CD14-positive monocyte (primary cell): ENCODE data around the gene PARP16. TPM values are rescaled to one million over a fixed set of nuclear protein-coding genes. Genes with fewer than 3 reads are reported as not detected.
"Not testable (repeated sequence)": the region's sequence is repeated elsewhere in the genome, so short reads cannot be mapped to it uniquely, and the experiment has no call there.

Experiments used
- DNase-seq, 3 donors: peaks; one replicate each; pipeline ENCODE4 v3.0.0-alpha.2; 2011 to 2022
- H2AFZ ChIP-seq: 2 replicates; pipeline ENCODE4 v1.6.0; 2012; ENCODE audit warnings: mild to moderate bottlenecking, low read depth, low read length, inconsistent platforms; ENCODE audit not compliant: insufficient read depth, poor library complexity, severe bottlenecking
- H3K27ac ChIP-seq, 2 donors: 1 replicate in 1 of 2; 2 replicates in 1 of 2; pipeline ENCODE4 v1.5.1; 2012 to 2013; ENCODE audit warnings: low read length in 2 of 2, control low read depth in 1 of 2, inconsistent platforms in 1 of 2, low read depth in 1 of 2, mild to moderate bottlenecking in 1 of 2
- H3K27me3 ChIP-seq, 2 donors: one replicate each; pipeline versions ENCODE4 v1.6.0 to v1.6.1; 2011 to 2013; ENCODE audit warnings: low read length in 2 of 2; ENCODE audit not compliant: control insufficient read depth in 2 of 2, insufficient read depth in 2 of 2
- H3K36me3 ChIP-seq, 2 donors: replicated peaks in 1 of 2; 1 replicate in 1 of 2; 2 replicates in 1 of 2; pipeline versions ENCODE4 v1.5.1 to v1.6.1; 2012 to 2013; ENCODE audit warnings: low read length in 2 of 2, control low read depth in 1 of 2, inconsistent platforms in 1 of 2, mild to moderate bottlenecking in 1 of 2; ENCODE audit not compliant: insufficient read depth in 2 of 2, control insufficient read depth in 1 of 2
- H3K4me1 ChIP-seq, 2 donors: 1 replicate in 1 of 2; 2 replicates in 1 of 2; pipeline versions ENCODE4 v1.5.1 to v1.6.1; 2012 to 2013; ENCODE audit warnings: low read length in 2 of 2, control low read depth in 1 of 2, inconsistent platforms in 1 of 2, mild to moderate bottlenecking in 1 of 2, moderate library complexity in 1 of 2; ENCODE audit not compliant: insufficient read depth in 2 of 2, control insufficient read depth in 1 of 2
- H3K4me2 ChIP-seq: replicated peaks from 2 replicates; pipeline ENCODE3; 2012; ENCODE audit warnings: low read length, moderate library complexity, mild to moderate bottlenecking; ENCODE audit not compliant: poor library complexity, severe bottlenecking; ENCODE audit errors: extremely low read depth
- H3K4me3 ChIP-seq, 3 experiments: fragments of 200-600 bp in 1 of 3; sonication (generic) in 1 of 3; replicated peaks in 1 of 3; 1 replicate in 2 of 3; 2 replicates in 1 of 3; pipeline ENCODE4 v1.5.1; 2011 to 2013; ENCODE audit warnings: low read length in 3 of 3, mild to moderate bottlenecking in 3 of 3, control low read depth in 2 of 3, low read depth in 2 of 3, inconsistent platforms in 1 of 3, moderate library complexity in 1 of 3
- H3K79me2 ChIP-seq: 2 replicates; pipeline ENCODE4 v1.6.0; 2012; ENCODE audit warnings: mild to moderate bottlenecking, control low read depth, inconsistent platforms, low read length, moderate library complexity; ENCODE audit not compliant: insufficient read depth
- H3K9ac ChIP-seq: 2 replicates; pipeline ENCODE4 v1.6.0; 2017; ENCODE audit warnings: low read length, mild to moderate bottlenecking; ENCODE audit not compliant: insufficient read depth, poor library complexity, severe bottlenecking
- H3K9me3 ChIP-seq, 2 donors: replicated peaks in 1 of 2; 1 replicate in 1 of 2; 2 replicates in 1 of 2; pipeline versions ENCODE4 v1.5.1 to v1.6.1; 2012 to 2013; ENCODE audit warnings: low read length in 2 of 2, control low read depth in 1 of 2; ENCODE audit not compliant: control insufficient read depth in 1 of 2, insufficient read depth in 1 of 2
- H4K20me1 ChIP-seq: 2 replicates; pipeline ENCODE4 v1.6.0; 2012; ENCODE audit warnings: mild to moderate bottlenecking, low read length, control low read depth, moderate library complexity; ENCODE audit not compliant: insufficient read depth
- H3K27ac Mint-ChIP-seq, 7 donors: one replicate each; pipeline ENCODE4 v1.8.0; 2020; ENCODE audit warnings: mild to moderate bottlenecking in 7 of 7, mixed read lengths in 7 of 7, moderate library complexity in 6 of 7, inconsistent platforms in 2 of 7
- H3K27me3 Mint-ChIP-seq, 3 donors: one replicate each; pipeline ENCODE4 v1.8.0; 2021 to 2022; ENCODE audit warnings: low read depth in 3 of 3, mild to moderate bottlenecking in 3 of 3, mixed read lengths in 3 of 3, moderate library complexity in 3 of 3, inconsistent platforms in 1 of 3
- H3K36me3 Mint-ChIP-seq, 2 donors: one replicate each; pipeline ENCODE4 v1.8.0; 2020; ENCODE audit warnings: mixed read lengths in 2 of 2, inconsistent platforms in 1 of 2, mild to moderate bottlenecking in 1 of 2
- H3K4me1 Mint-ChIP-seq: one replicate; pipeline ENCODE4 v1.8.0; 2020; ENCODE audit warnings: mild to moderate bottlenecking, mixed read lengths
- H3K4me3 Mint-ChIP-seq, 2 donors: one replicate each; pipeline ENCODE4 v1.8.0; 2020; ENCODE audit warnings: mild to moderate bottlenecking in 2 of 2, mixed read lengths in 2 of 2, moderate library complexity in 1 of 2
- H3K9me3 Mint-ChIP-seq, 7 donors: one replicate each; pipeline ENCODE4 v1.8.0; 2020 to 2022; ENCODE audit warnings: mixed read lengths in 7 of 7, mild to moderate bottlenecking in 6 of 7, moderate library complexity in 6 of 7, inconsistent platforms in 2 of 7
- WGBS: methylation state at CpG from one replicate; pipeline ENCODE4 v1.1.5; 2013; ENCODE audit warnings: missing lambda C conversion rate; ENCODE audit not compliant: insufficient coverage; 5-methylcytosine and 5-hydroxymethylcytosine counted together
- intact Hi-C, 2 donors: fragments of 100-400 bp; cut with micrococcal nuclease; formaldehyde crosslinking; loops; one replicate each; pipeline versions ENCODE4 v1.15.0 to v1.15.1; 2023
- polyA plus RNA-seq, 3 donors: library from polyadenylated mRNA; depleted of rRNA in 1 of 3; unstranded in 2 of 3; stranded (reverse) in 1 of 3; fragments of 300-500 nt in 2 of 3; fragments of >200 nt in 1 of 3; fragmentation: Illumina TruSeq in 2 of 3; gene quantifications; 1 replicate in 2 of 3; 2 replicates in 1 of 3; pipeline ENCODE4 v1.2.3, GENCODE V29; 2012 to 2021
- TF ChIP-seq, protein P1 (sequence below): fragments of 200-600 bp; IDR thresholded peaks from one replicate; pipeline ENCODE4 v1.8.0; 2022; ENCODE audit warnings: antibody characterized with exemption, mild to moderate bottlenecking

PARP16 gene
- polyA plus RNA-seq, 3 donors: 4.8 to 6.9 (median 5.7) TPM

DNA sequence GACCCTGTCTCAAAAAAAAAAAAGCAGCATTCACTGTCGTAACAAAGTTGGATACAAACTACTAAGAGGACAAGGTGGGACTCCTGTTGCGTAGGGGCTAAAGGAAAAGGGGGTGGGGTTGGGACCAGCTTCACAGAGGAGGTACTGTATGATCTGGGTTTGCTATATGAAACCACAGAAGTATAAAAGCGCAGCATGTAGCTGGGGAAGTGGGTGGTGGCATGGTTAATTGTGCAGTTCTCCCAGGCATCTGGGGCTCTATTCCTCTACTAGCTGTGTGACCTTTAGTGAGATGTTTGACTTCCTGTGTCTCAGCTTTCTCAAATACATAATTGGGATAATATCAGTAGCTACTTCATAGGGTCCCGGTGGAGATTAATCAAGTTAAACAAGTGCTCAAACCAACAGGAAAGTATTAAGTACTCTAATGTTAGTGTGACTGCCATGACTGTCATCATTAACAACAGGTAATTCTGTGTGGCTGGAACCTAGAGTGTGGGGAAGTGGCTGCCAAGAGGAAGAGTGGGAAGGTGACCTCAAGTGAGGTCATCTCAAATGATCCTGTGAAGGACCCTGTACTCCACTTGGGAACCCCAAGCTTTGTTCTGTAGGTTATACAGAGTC, 11.5 kb downstream of the PARP16 start:
- no peak overlapping the region for H3K4me3 ChIP-seq
- H3K4me1 ChIP-seq: no peaks in the 10 kb centered on the region
- intact Hi-C loops: no loop called here
- no peaks in the 10 kb centered on the region for H3K27me3 ChIP-seq
- Mint-ChIP-seq H3K4me1 (peaks cover 4% of the 10 kb centered on the region), H3K27me3 (no peaks in the 10 kb centered on the region), H3K36me3 (peaks cover 0 to 10% of the 10 kb centered on the region in 2 donors), H3K27ac (no peak overlapping the region), H3K4me3 (no peak overlapping the region), H3K9me3 (no peaks in the 10 kb centered on the region)
- H3K36me3 ChIP-seq: peaks cover 0 to 2% of the 10 kb centered on the region in 2 donors
- H3K4me2 ChIP-seq: no peak overlapping the region
- H4K20me1 ChIP-seq: no peaks in the 10 kb centered on the region
- H3K9ac ChIP-seq: no peak overlapping the region
- WGBS: no CpG with 5 or more reads among the region's 4 CpGs
- no peak overlapping the region for H3K27ac ChIP-seq
- DNase-seq: no peak
- no peaks in the 10 kb centered on the region for H3K9me3 ChIP-seq
- H2AFZ ChIP-seq: no peak overlapping the region
- H3K79me2 ChIP-seq: no peaks in the 10 kb centered on the region
- TF ChIP-seq, protein P1, sequence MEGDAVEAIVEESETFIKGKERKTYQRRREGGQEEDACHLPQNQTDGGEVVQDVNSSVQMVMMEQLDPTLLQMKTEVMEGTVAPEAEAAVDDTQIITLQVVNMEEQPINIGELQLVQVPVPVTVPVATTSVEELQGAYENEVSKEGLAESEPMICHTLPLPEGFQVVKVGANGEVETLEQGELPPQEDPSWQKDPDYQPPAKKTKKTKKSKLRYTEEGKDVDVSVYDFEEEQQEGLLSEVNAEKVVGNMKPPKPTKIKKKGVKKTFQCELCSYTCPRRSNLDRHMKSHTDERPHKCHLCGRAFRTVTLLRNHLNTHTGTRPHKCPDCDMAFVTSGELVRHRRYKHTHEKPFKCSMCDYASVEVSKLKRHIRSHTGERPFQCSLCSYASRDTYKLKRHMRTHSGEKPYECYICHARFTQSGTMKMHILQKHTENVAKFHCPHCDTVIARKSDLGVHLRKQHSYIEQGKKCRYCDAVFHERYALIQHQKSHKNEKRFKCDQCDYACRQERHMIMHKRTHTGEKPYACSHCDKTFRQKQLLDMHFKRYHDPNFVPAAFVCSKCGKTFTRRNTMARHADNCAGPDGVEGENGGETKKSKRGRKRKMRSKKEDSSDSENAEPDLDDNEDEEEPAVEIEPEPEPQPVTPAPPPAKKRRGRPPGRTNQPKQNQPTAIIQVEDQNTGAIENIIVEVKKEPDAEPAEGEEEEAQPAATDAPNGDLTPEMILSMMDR: no peak

DNA sequence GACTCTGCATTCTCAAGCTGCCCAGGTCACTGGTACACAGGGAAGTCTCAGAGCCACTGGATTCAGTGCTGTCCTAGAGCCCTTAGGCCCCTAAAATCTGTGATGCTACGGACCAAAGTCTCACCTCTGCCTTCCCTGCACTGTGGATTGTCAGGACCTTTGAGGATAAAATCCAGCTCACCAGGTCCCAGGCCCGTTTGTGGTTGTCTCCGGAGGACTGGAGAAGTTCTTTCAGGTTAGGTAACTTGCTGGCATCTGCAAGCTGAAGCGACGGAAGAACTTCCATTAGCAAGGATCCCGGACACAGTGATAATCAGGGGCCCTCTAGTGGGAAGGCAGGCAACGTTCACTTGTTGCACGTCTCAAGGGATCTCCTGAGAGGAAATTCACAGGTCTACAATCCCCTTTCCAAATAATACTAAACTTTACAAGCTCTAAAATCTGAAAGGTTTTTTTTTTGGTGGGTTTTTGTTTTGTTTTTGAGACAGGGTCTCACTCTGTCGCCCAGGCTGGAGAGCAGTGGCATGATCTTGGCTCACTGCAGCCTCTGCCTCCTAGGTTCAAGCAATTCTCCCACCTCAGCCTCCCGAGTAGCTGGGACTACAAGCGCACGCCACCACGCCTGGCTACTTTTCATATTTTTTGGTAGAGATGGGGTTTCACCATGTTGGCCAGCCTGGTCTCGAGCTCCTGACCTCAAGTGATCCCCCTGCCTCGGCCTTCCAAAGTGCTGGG, 15.7 kb downstream of the PARP16 start:
- peak in 2 of 3 donors; percentile 6 to 13 for DNase-seq
- H3K4me3 Mint-ChIP-seq, H3K4me1 ChIP-seq, H3K27me3 ChIP-seq, H3K4me1 Mint-ChIP-seq, H3K79me2 ChIP-seq, H4K20me1 ChIP-seq, H3K4me3 ChIP-seq, H3K27ac ChIP-seq, intact Hi-C loops, H3K9me3 Mint-ChIP-seq, H3K4me2 ChIP-seq, H3K9ac ChIP-seq, H3K27me3 Mint-ChIP-seq, H3K9me3 ChIP-seq, H3K27ac Mint-ChIP-seq, H2AFZ ChIP-seq: not testable (repeated sequence)
- WGBS: 64% methylated on average over 11 of the region's 15 CpGs
- TF ChIP-seq, protein P1: peak; percentile 54
- peaks cover 9 to 13% of the 10 kb centered on the region in 2 donors for H3K36me3 Mint-ChIP-seq
- peaks cover 0 to 12% of the 10 kb centered on the region in 2 donors for H3K36me3 ChIP-seq
